HEK293 (cell line): Measurements from ENCODE around the gene OR1N2.
"Not testable (repeated sequence)": the region's sequence is repeated elsewhere in the genome, so short reads cannot be mapped to it uniquely, and the experiment has no call there.

Experiments used
- CTCF ChIA-PET: fragments of 350-600 bp; formaldehyde crosslinking; extraction: SDS; loops from one replicate; lab custom pipeline; 2021; ENCODE audit warnings: antibody characterized with exemption; lab: Yijun Ruan, JAX
- POLR2A ChIA-PET: fragments of 300-600 bp; formaldehyde crosslinking; extraction: SDS; loops from one replicate; lab custom pipeline; 2020; ENCODE audit warnings: antibody characterized with exemption, inconsistent platforms; lab: Yijun Ruan, JAX
- H3K27ac ChIP-seq: fragments of 200-500 bp; sonication (Bioruptor generic); 2 replicates; pipeline ENCODE4 v1.5.1; 2014; ENCODE audit warnings: low read depth, low read length, control low read depth, inconsistent platforms; ENCODE audit errors: extremely low read depth
- H3K36me3 ChIP-seq, 2 experiments: fragments of 200-500 bp in 1 of 2; sonication (Bioruptor generic) in 1 of 2; 1 replicate in 1 of 2; 2 replicates in 1 of 2; pipeline ENCODE4 v1.5.1; 2014 to 2017; ENCODE audit warnings: inconsistent platforms in 2 of 2, low read length in 2 of 2; ENCODE audit not compliant: control insufficient read depth in 2 of 2, insufficient read depth in 1 of 2
- H3K4me1 ChIP-seq: fragments of 200-500 bp; sonication (Bioruptor generic); 2 replicates; pipeline ENCODE4 v1.5.1; 2014; ENCODE audit warnings: mild to moderate bottlenecking, low read length, inconsistent platforms; ENCODE audit not compliant: control insufficient read depth, insufficient read depth
- H3K4me3 ChIP-seq: 2 replicates; pipeline ENCODE4 v1.5.1; 2011; ENCODE audit warnings: low read depth, mild to moderate bottlenecking, control low read depth, low read length, moderate library complexity
- H3K9me3 ChIP-seq: fragments of 200-500 bp; sonication (Bioruptor generic); 2 replicates; pipeline ENCODE4 v1.5.1; 2014; ENCODE audit warnings: low read depth, low read length, inconsistent platforms; ENCODE audit not compliant: control insufficient read depth, insufficient read depth
- BCL11A ChIP-seq: fragments of 450-650 bp; formaldehyde crosslinking; IDR thresholded peaks from 2 replicates; pipeline ENCODE4 v1.5.1; 2016; ENCODE audit warnings: low read depth, missing biosample characterization, missing genetic modification characterization
- GFI1B ChIP-seq: fragments of 450-650 bp; formaldehyde crosslinking; IDR thresholded peaks from 2 replicates; pipeline ENCODE4 v1.5.1; 2016; ENCODE audit warnings: missing biosample characterization, missing genetic modification characterization
- HOXC10 ChIP-seq: sonication (generic); formaldehyde crosslinking; IDR thresholded peaks from 2 replicates; pipeline ENCODE4 v1.8.1; 2023; ENCODE audit warnings: mild to moderate bottlenecking, missing genetic modification reagents
- HOXD13 ChIP-seq: sonication (generic); formaldehyde crosslinking; IDR thresholded peaks from 2 replicates; pipeline ENCODE4 v1.8.0; 2022; ENCODE audit warnings: missing genetic modification reagents, borderline replicate concordance
- IKZF3 ChIP-seq: fragments of 450-650 bp; IDR thresholded peaks from 2 replicates; pipeline ENCODE4 v1.5.0; 2018; ENCODE audit warnings: missing biosample characterization, mild to moderate bottlenecking, missing genetic modification characterization, moderate library complexity
- KLF8 ChIP-seq: fragments of 450-650 bp; formaldehyde crosslinking; IDR thresholded peaks from 2 replicates; pipeline ENCODE4 v1.5.1; 2016; ENCODE audit warnings: missing biosample characterization, missing genetic modification characterization
- PATZ1 ChIP-seq: fragments of 450-650 bp; formaldehyde crosslinking; IDR thresholded peaks from 2 replicates; pipeline ENCODE4 v1.5.1; 2016; ENCODE audit warnings: missing biosample characterization, missing genetic modification characterization
- YY1 ChIP-seq: fragments of 450-650 bp; formaldehyde crosslinking; IDR thresholded peaks from 2 replicates; pipeline ENCODE4 v1.5.1; 2018; ENCODE audit warnings: missing biosample characterization, missing genetic modification characterization
- ZNF146 ChIP-seq: fragments of 450-650 bp; formaldehyde crosslinking; IDR thresholded peaks from 2 replicates; pipeline ENCODE4 v1.5.1; 2016; ENCODE audit warnings: missing biosample characterization, missing genetic modification characterization
- ZNF169 ChIP-seq: fragments of 450-650 bp; formaldehyde crosslinking; IDR thresholded peaks from 2 replicates; pipeline ENCODE4 v1.5.1; 2016; ENCODE audit warnings: missing biosample characterization, missing genetic modification characterization
- ZNF184 ChIP-seq: fragments of 450-650 bp; IDR thresholded peaks from 2 replicates; pipeline ENCODE4 v1.5.1; 2018; ENCODE audit warnings: missing biosample characterization, mild to moderate bottlenecking, missing genetic modification characterization
- ZNF23 ChIP-seq: fragments of 450-650 bp; formaldehyde crosslinking; IDR thresholded peaks from 2 replicates; pipeline ENCODE4 v1.5.1; 2016; ENCODE audit warnings: missing biosample characterization, missing genetic modification characterization, borderline replicate concordance
- ZNF292 ChIP-seq: fragments of 450-650 bp; formaldehyde crosslinking; IDR thresholded peaks from 2 replicates; pipeline ENCODE4 v1.5.1; 2016; ENCODE audit warnings: low read depth, missing biosample characterization, missing genetic modification characterization, borderline replicate concordance
- ZNF354C ChIP-seq: fragments of 450-650 bp; formaldehyde crosslinking; IDR thresholded peaks from 2 replicates; pipeline ENCODE4 v1.5.1; 2016; ENCODE audit warnings: missing biosample characterization, missing genetic modification characterization, low read depth, borderline replicate concordance
- ZNF433 ChIP-seq: fragments of 450-650 bp; formaldehyde crosslinking; IDR thresholded peaks from 2 replicates; pipeline ENCODE4 v1.5.1; 2016; ENCODE audit warnings: missing biosample characterization, missing genetic modification characterization, low read depth
- ZNF513 ChIP-seq: fragments of 450-650 bp; IDR thresholded peaks from 2 replicates; pipeline ENCODE4 v1.5.1; 2018; ENCODE audit warnings: missing biosample characterization, missing genetic modification characterization
- ZNF529 ChIP-seq: fragments of 450-650 bp; formaldehyde crosslinking; IDR thresholded peaks from 2 replicates; pipeline ENCODE4 v1.5.1; 2017; ENCODE audit warnings: missing genetic modification characterization, missing biosample characterization; ENCODE audit not compliant: insufficient replicate concordance
- ZNF549 ChIP-seq: fragments of 450-650 bp; IDR thresholded peaks from 2 replicates; pipeline ENCODE4 v1.5.1; 2018; ENCODE audit warnings: missing biosample characterization, missing genetic modification characterization, mild to moderate bottlenecking, inconsistent platforms, moderate library complexity
- ZNF560 ChIP-seq: fragments of 450-650 bp; formaldehyde crosslinking; IDR thresholded peaks from 2 replicates; pipeline ENCODE4 v1.5.1; 2017; ENCODE audit warnings: missing biosample characterization, missing genetic modification characterization, borderline replicate concordance
- ZNF580 ChIP-seq: fragments of 450-650 bp; formaldehyde crosslinking; IDR thresholded peaks from 2 replicates; pipeline ENCODE4 v1.5.1; 2016; ENCODE audit warnings: missing biosample characterization, missing genetic modification characterization
- ZNF654 ChIP-seq: fragments of 450-650 bp; formaldehyde crosslinking; IDR thresholded peaks from 2 replicates; pipeline ENCODE4 v1.5.1; 2016; ENCODE audit warnings: low read depth, missing biosample characterization, missing genetic modification characterization
- ZNF701 ChIP-seq: fragments of 450-650 bp; formaldehyde crosslinking; IDR thresholded peaks from 2 replicates; pipeline ENCODE4 v1.5.1; 2016; ENCODE audit warnings: missing biosample characterization, missing genetic modification characterization
- ZNF768 ChIP-seq: fragments of 450-650 bp; formaldehyde crosslinking; IDR thresholded peaks from 2 replicates; pipeline ENCODE4 v1.5.1; 2018; ENCODE audit warnings: missing biosample characterization, mild to moderate bottlenecking, missing genetic modification characterization
- ZSCAN16 ChIP-seq: fragments of 450-650 bp; formaldehyde crosslinking; IDR thresholded peaks from 2 replicates; pipeline ENCODE4 v1.5.1; 2016; ENCODE audit warnings: missing biosample characterization, missing genetic modification characterization
- ZSCAN30 ChIP-seq: fragments of 450-650 bp; IDR thresholded peaks from 2 replicates; pipeline ENCODE4 v1.5.1; 2018; ENCODE audit warnings: missing biosample characterization, mild to moderate bottlenecking, missing genetic modification characterization, moderate library complexity

OR1N2 gene

GRCh38 chr9:122536134-122536533 lies 16.8 kb upstream of the OR1N2 start (continued):
- TF ChIP-seq HOXC10 (CRISPR knock-in tag) (no peak), BCL11A (no peak), ZNF549 (tag by site-specific recombination) (no peak), ZNF513 (tag by site-specific recombination) (no peak), IKZF3 (tag by site-specific recombination) (no peak), ZNF184 (tag by site-specific recombination) (no peak)
- TF ChIP-seq, all 188 proteins: peak for 0

GRCh38 chr9:122537066-122537465 lies 15.8 kb upstream of the OR1N2 start:
- H3K9me3 ChIP-seq, H3K4me1 ChIP-seq, CTCF ChIA-PET, POLR2A ChIA-PET, H3K4me3 ChIP-seq, H3K36me3 ChIP-seq, H3K27ac ChIP-seq: not testable (repeated sequence)

GRCh38 chr9:122538757-122539156 lies 14.2 kb upstream of the OR1N2 start:
- no peak for TF ChIP-seq BCL11A
- no peak for TF ChIP-seq ZNF701
- TF ChIP-seq ZNF768 (tag by site-specific recombination) = no peak
- TF ChIP-seq KLF8 (tag by site-specific recombination) = no peak
- TF ChIP-seq ZNF146 (tag by site-specific recombination) = no peak
- TF ChIP-seq YY1 (tag by site-specific recombination) = no peak
- TF ChIP-seq GFI1B (tag by site-specific recombination) = no peak
- no peak for TF ChIP-seq ZNF169 (tag by site-specific recombination)
- TF ChIP-seq ZNF580 = no peak
- no peak for TF ChIP-seq ZNF23 (tag by site-specific recombination)
- TF ChIP-seq ZNF529 (tag by site-specific recombination) = no peak
- no peak for TF ChIP-seq ZSCAN16 (tag by site-specific recombination)
- TF ChIP-seq HOXD13 = no peak
- no peak for TF ChIP-seq ZNF654 (tag by site-specific recombination)
- TF ChIP-seq ZNF433 (tag by site-specific recombination) = no peak
- no peak for TF ChIP-seq ZSCAN30 (tag by site-specific recombination)
- no peak for TF ChIP-seq ZNF560
- TF ChIP-seq ZNF292 (tag by site-specific recombination) = no peak
- no peak for TF ChIP-seq PATZ1 (tag by site-specific recombination)
- TF ChIP-seq ZNF354C (tag by site-specific recombination) = no peak
- ChIA-PET CTCF (no interaction called here), POLR2A (no interaction called here)
- no peaks in the 10 kb centered on the region for H3K36me3 ChIP-seq
- no peak overlapping the region for H3K27ac ChIP-seq
- no peak overlapping the region for H3K4me3 ChIP-seq
- H3K4me1 ChIP-seq = no peaks in the 10 kb centered on the region
- no peaks in the 10 kb centered on the region for H3K9me3 ChIP-seq
